HAP-1 (cell line): ENCODE results near the gene C16orf54.
"Not testable (repeated sequence)": the region's sequence is repeated elsewhere in the genome, so short reads cannot be mapped to it uniquely, and the experiment has no call there.

Experiments used
- DNase-seq, 2 experiments: peaks; one replicate each; pipeline ENCODE4 v3.0.0-alpha.2; 2016 to 2020; ENCODE audit warnings: low spot score in 2 of 2
- H3K27me3 ChIP-seq: fragments of 250-450 bp; sonication (Bioruptor Pico); 2 replicates; pipeline ENCODE4 v1.5.1; 2020; ENCODE audit warnings: low read depth, mild to moderate bottlenecking, moderate library complexity
- H3K36me3 ChIP-seq: fragments of 250-450 bp; sonication (Bioruptor Pico); replicated peaks from 2 replicates; pipeline ENCODE4 v1.5.1; 2020; ENCODE audit warnings: mild to moderate bottlenecking
- H3K4me1 ChIP-seq: fragments of 250-450 bp; sonication (Bioruptor Pico); 2 replicates; pipeline ENCODE4 v1.5.1; 2020; ENCODE audit warnings: mild to moderate bottlenecking
- H3K4me3 ChIP-seq: fragments of 250-450 bp; sonication (Bioruptor Pico); 2 replicates; pipeline ENCODE4 v1.5.1; 2020; ENCODE audit warnings: mild to moderate bottlenecking, moderate library complexity
- H3K9me3 ChIP-seq: fragments of 250-450 bp; sonication (Bioruptor Pico); 2 replicates; pipeline ENCODE4 v1.5.1; 2020; ENCODE audit warnings: mild to moderate bottlenecking, moderate library complexity
- in situ Hi-C: fragments of 300-500 bp; cut with MboI; formaldehyde crosslinking; loops from 3 replicates; pipeline ENCODE4 v1.14.3; 2020; ENCODE audit warnings: low sequenced_read_pairs, inconsistent platforms, mixed read lengths

C16orf54 gene

GRCh38 chr16:29739927-29740629 lies 5.7 kb downstream of the C16orf54 start:
- in situ Hi-C loops, H3K4me1 ChIP-seq, DNase-seq, H3K4me3 ChIP-seq, H3K9me3 ChIP-seq, H3K27me3 ChIP-seq, H3K36me3 ChIP-seq: not testable (repeated sequence)

DNA sequence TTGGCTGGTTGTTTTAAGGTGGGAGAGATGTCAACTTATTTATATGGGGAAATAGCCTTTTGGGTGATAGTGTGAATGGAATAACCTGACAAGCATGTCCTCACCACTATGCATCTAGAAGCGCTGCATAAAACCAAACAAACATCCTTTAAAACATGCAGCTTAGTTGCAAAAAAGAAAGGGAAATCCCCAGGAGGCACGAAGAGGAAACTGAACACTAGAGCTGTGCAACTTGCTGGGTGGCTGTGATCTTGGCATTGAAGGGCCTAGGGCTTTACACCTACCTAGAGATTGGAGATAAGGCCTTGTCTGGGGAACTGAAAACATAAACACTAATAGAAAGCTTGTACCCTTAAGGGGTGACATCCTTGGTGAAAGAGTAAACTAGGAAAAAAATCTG lies 7.3 kb downstream of the C16orf54 start:
- Histone ChIP-seq H3K4me3 (no peak overlapping the region), H3K9me3 (no peaks in the 10 kb centered on the region), H3K36me3 (no peaks in the 10 kb centered on the region), H3K4me1 (no peaks in the 10 kb centered on the region), H3K27me3 (no peaks in the 10 kb centered on the region)
- DNase-seq: no peak
- in situ Hi-C loops: no loop called here

DNA sequence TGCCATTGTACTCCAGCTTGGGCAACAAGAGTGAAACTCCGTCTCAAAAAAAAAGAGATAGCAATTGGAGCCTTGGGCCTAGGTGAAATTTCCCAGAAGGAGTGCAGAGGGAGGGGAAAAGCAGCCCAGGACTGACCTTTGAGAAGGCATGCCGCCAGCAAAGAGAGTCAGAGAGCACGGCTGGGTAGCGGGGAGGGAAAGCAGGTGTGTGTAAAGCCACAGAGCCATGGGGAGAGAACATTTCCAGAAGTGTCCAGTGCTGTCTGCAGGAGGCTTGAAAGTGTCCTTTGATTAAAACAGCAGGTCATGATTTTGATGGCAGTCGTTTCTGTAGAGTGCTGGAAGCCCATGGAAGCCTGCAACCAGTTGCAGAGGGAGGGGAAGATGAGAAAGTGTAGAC lies 8.1 kb downstream of the C16orf54 start:
- no peaks in the 10 kb centered on the region for H3K4me1 ChIP-seq

GRCh38 chr16:29736764-29737163 lies 9.0 kb downstream of the C16orf54 start:
- no peak overlapping the region for H3K4me3 ChIP-seq
- DNase-seq: no peak
- no peaks in the 10 kb centered on the region for H3K27me3 ChIP-seq
- in situ Hi-C loops: no loop called here
- H3K4me1 ChIP-seq: no peaks in the 10 kb centered on the region
- H3K36me3 ChIP-seq: no peaks in the 10 kb centered on the region
- no peaks in the 10 kb centered on the region for H3K9me3 ChIP-seq

More for the DNA sequence above, 8.1 kb downstream of the C16orf54 start:
- in situ Hi-C loops: no loop called here
- DNase-seq: no peak
- H3K27me3 ChIP-seq: no peaks in the 10 kb centered on the region
- no peaks in the 10 kb centered on the region for H3K36me3 ChIP-seq
- no peak overlapping the region for H3K4me3 ChIP-seq
- no peaks in the 10 kb centered on the region for H3K9me3 ChIP-seq

DNA sequence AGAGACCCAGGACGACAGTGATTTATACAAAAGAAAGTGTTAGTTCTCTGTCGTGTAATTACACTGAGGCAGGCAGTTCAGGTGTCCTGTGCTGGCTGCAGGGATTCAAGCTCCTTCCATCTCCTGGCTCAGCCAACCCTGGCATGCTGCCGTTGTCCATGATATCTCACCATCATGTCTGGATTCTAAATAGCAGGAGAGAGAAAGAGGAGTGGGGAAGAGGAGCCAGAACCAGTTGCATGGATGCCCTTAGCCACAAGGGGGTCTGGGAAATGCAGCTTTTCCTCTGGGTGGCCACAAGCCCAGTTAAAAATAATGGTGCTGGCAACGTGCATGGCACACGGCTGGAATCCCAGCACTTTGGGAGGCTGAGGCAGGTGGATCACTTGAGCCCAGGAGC lies 9.7 kb downstream of the C16orf54 start:
- in situ Hi-C loops: no loop called here
- no peaks in the 10 kb centered on the region for H3K9me3 ChIP-seq
- no peak overlapping the region for H3K4me3 ChIP-seq
- no peaks in the 10 kb centered on the region for H3K4me1 ChIP-seq
- no peaks in the 10 kb centered on the region for H3K27me3 ChIP-seq
- H3K36me3 ChIP-seq: no peaks in the 10 kb centered on the region
- no peak for DNase-seq

GRCh38 chr16:29734786-29735185 lies 11.0 kb downstream of the C16orf54 start:
- no peaks in the 10 kb centered on the region for H3K9me3 ChIP-seq
- in situ Hi-C loops: no loop called here
- no peaks in the 10 kb centered on the region for H3K36me3 ChIP-seq
- no peak overlapping the region for H3K4me3 ChIP-seq
- no peaks in the 10 kb centered on the region for H3K4me1 ChIP-seq
- H3K27me3 ChIP-seq: no peaks in the 10 kb centered on the region
- DNase-seq: no peak

GRCh38 chr16:29731768-29732601 lies 13.8 kb downstream of the C16orf54 start:
- H3K36me3 ChIP-seq, H3K4me1 ChIP-seq, DNase-seq, H3K27me3 ChIP-seq, H3K9me3 ChIP-seq, H3K4me3 ChIP-seq, in situ Hi-C loops: not testable (repeated sequence)

GRCh38 chr16:29730649-29731048 lies 15.1 kb downstream of the C16orf54 start:
- Histone ChIP-seq H3K27me3 (no peaks in the 10 kb centered on the region), H3K4me3 (no peak overlapping the region), H3K36me3 (no peaks in the 10 kb centered on the region), H3K4me1 (peaks cover 6% of the 10 kb centered on the region; the same call in 1 of the 2 replicates), H3K9me3 (no peaks in the 10 kb centered on the region)
- DNase-seq: no peak
- in situ Hi-C loops: no loop called here

GRCh38 chr16:29729116-29729521 lies 16.7 kb downstream of the C16orf54 start:
- peaks cover 6% of the 10 kb centered on the region; the same call in 1 of the 2 replicates for H3K4me1 ChIP-seq
- no peak overlapping the region for H3K4me3 ChIP-seq
- in situ Hi-C loops: no loop called here
- peak; percentile 60 to 74 for DNase-seq
- no peaks in the 10 kb centered on the region for H3K9me3 ChIP-seq
- no peaks in the 10 kb centered on the region for H3K36me3 ChIP-seq
- no peaks in the 10 kb centered on the region for H3K27me3 ChIP-seq

- no peaks in the 10 kb centered on the region for H3K27me3 ChIP-seq
- in situ Hi-C loops: no loop called here
Observed at GRCh38 chr16:29727452-29727851, 18.3 kb downstream of the C16orf54 start.

DNA sequence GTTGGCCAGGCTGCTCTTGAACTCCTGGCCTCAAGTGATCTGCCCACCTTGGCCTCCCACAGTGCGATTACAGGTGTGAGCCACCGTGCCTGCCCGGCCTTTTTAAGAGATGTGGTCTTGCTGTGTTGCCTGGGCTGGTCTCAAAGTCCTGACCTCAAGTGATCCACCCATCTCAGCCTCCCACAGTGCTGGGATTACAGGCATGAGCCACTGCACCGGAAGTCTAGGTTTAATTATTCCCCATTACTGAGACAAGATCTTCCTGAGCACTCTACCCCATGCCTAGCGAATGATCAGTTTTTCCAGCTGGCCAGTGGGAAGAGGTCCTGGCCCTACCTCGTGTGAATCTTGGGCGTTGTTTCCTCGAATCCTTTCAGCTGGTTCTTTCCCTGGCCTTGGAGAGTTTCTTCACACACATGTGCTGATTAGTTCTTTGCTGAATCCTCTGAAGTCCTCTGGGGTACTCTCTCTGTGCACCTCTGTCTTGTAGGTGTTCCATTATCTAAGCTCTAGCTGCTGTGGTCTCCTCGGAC lies 18.9 kb downstream of the C16orf54 start:
- Histone ChIP-seq H3K27me3 (no peaks in the 10 kb centered on the region), H3K4me3 (no peak overlapping the region), H3K36me3 (no peaks in the 10 kb centered on the region), H3K9me3 (no peaks in the 10 kb centered on the region), H3K4me1 (peaks cover 6% of the 10 kb centered on the region; the same call in 1 of the 2 replicates)
- no peak for DNase-seq
- in situ Hi-C loops: no loop called here

More at GRCh38 chr16:29727452-29727851, 18.3 kb downstream of the C16orf54 start:
- Histone ChIP-seq H3K9me3 (no peaks in the 10 kb centered on the region), H3K36me3 (no peaks in the 10 kb centered on the region), H3K4me3 (no peak overlapping the region), H3K4me1 (peaks cover 6% of the 10 kb centered on the region; the same call in 1 of the 2 replicates)
- DNase-seq: no peak

DNA sequence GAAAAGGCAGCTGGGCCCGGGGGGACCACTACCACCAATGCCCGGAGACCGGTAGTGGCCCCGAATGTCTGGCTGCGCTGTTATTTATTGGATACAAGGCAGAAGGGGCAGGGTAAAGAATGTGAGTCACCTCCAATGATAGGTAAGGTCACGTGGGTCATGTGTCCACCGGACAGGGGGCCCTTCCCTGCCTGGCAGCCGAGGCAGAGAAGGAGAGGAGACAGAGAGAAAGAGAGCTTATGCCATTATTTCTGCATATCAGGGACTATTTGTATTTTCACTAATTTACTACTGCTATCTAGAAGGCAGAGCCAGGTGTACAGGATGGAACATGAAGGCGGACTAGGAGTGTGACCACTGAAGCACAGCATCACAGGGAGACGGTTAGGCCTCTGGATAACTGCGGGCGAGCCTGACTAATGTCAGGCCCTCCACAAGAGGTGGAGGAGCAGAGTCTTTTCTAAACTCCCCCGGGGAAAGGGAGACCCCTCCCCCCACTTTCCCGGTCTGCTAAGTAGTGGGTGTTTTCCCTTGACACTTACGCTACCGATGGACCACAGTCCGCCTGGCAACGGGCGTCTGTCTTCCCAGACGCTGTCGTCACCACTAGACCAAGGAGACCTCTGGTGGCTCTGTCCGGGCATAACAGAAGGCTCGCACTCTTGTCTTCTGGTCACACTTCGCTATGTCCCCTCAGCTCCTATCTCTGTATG lies 24.5 kb downstream of the C16orf54 start:
- in situ Hi-C loops, H3K9me3 ChIP-seq, H3K27me3 ChIP-seq, H3K4me1 ChIP-seq, H3K36me3 ChIP-seq, H3K4me3 ChIP-seq: not testable (repeated sequence)
- DNase-seq: peak; percentile 65 to 80

DNA sequence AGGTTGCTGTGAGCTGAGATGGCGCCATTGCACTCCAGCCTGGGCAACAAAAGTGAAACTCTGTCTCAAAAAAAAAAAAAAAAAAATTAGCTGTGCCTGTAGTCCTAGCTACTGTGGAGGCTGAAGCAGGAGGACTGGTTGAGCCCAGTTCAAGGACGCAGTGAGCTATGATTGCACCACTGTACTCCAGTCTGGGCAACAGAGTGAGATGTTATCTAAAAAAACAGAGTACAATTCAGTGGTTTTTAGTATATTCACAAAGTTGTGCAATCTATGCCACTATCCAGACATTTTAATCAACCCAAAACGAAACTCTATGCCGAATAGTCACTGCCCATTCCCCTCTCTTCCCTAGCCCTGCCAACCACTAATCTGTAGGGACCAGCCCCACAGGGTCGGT lies 25.1 kb downstream of the C16orf54 start:
- no peak overlapping the region for H3K4me3 ChIP-seq
- no peaks in the 10 kb centered on the region; the same call in 1 of the 2 replicates for H3K4me1 ChIP-seq
- no peak for DNase-seq
- no peaks in the 10 kb centered on the region for H3K27me3 ChIP-seq
- in situ Hi-C loops: no loop called here
- no peaks in the 10 kb centered on the region for H3K36me3 ChIP-seq
- no peaks in the 10 kb centered on the region for H3K9me3 ChIP-seq
